22Rv1 (cell line): ENCODE results near the gene ITPR2.

ENCODE experiments used
- H3K27ac ChIP-seq: fragments of 450-650 bp; 2 replicates; pipeline ENCODE4 v1.5.1; 2017
- ZFX ChIP-seq: fragments of 450-650 bp; IDR thresholded peaks from 2 replicates; pipeline ENCODE4 v1.6.1; 2017; ENCODE audit warnings: antibody characterized with exemption, borderline replicate concordance
- TF ChIP-seq, protein P1 (sequence below): fragments of 450-650 bp; IDR thresholded peaks from 2 replicates; pipeline ENCODE4 v1.5.1; 2017; ENCODE audit warnings: mild to moderate bottlenecking

ITPR2 gene

DNA sequence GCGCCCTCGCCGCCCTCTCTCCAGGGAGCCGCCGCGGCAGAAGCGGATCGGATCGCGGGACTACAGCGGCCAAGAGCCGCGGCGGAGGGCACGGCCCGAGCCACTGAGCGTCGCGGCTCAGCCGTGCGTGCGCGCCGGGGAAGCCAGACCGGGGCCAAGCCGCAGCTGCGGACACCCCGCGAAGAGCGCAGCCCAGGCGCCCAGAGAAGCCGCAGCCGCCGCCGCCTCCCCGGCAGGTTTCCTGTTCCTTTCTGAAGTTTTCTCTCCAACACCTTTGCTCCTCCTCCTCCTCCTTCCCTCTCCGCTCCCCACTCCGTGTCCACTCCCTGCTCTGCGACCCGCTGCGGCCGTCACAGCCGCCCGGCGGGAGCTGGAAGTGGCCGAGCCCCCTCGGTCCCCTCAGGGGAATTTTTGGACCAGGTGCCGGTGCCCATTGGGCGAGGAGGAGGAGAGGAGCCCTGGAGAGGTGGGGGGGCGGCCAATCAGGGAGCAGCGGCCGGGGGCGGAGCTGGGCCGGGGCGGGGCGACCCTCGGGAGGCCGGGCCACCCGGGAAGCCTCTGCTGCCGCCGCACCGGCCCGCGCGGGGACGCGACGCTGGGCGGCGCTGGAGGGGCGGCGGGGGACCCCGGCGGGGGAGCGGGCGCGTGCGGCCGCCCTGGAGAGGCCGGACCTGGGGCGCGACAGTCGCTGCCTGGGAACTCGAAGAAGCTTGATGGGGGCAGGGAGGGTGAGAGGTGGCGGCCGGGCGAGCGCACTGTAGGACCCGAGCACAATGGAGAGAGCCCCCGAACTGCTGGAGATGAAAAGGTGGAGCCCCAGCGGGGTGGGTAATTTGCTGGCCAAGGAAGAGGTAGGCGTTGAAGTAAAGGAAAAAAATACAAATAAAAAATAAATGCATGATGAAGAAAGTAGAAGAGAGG is at the start of gene ITPR2:
Gene ITPR2 (minus strand): TSS at position 373 of the 921 bp plus-strand sequence. CDS start 413 bp downstream, outside the sequence.
- H3K27ac ChIP-seq, result peak within 1 kb of the TSS; percentile 82

DNA sequence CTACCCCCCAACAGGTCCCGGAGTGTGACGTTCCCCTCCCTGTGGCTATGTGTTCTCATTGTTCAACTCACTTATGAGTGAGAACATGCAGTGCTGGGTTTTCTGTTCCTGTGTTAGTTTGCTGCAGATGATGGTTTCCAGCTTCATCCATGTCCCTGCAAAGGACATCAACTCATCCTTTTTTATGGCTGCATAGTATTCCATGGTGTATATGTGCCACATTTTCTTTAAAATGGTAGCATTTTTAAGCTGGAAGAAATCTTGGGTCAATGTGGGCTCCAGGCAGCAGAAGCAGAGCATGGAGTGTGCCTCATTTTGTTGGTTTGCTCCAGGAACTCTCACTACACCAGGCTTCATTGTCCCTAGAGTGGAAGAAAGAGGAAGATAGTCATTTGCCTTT is 47.6 kb upstream of the ITPR2 start:
- TF ChIP-seq, protein P1, sequence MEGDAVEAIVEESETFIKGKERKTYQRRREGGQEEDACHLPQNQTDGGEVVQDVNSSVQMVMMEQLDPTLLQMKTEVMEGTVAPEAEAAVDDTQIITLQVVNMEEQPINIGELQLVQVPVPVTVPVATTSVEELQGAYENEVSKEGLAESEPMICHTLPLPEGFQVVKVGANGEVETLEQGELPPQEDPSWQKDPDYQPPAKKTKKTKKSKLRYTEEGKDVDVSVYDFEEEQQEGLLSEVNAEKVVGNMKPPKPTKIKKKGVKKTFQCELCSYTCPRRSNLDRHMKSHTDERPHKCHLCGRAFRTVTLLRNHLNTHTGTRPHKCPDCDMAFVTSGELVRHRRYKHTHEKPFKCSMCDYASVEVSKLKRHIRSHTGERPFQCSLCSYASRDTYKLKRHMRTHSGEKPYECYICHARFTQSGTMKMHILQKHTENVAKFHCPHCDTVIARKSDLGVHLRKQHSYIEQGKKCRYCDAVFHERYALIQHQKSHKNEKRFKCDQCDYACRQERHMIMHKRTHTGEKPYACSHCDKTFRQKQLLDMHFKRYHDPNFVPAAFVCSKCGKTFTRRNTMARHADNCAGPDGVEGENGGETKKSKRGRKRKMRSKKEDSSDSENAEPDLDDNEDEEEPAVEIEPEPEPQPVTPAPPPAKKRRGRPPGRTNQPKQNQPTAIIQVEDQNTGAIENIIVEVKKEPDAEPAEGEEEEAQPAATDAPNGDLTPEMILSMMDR, result no peak
- TF ChIP-seq ZFX, result no peak
- H3K27ac ChIP-seq, result no peak overlapping the region

More for the DNA sequence above, at the start of gene ITPR2:
- TF ChIP-seq, protein P1, result peak; percentile 96
- no peak for TF ChIP-seq ZFX

DNA sequence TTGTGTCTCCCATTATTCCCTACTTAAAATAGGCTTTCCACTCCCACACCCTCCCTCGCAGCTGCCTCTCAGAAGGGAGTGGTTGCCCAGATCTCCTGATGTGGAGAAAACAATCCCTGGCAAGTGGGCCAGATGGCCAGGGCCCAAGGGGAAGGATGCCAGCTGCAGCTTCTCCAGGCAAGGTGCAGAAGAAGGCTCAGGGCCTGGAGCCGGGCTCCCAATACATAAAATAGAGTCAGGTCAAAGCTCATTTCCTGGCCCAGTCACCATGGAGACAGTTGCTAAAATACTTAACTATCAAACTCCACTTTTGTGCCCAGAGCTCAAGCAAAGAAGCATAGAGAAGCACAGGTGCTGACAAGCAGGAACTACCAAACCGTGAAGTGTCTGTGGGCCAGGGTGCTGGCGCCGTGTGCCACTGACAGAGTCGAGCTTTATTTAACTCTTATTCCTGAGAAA is 45.7 kb upstream of the ITPR2 start:
- no peak overlapping the region for H3K27ac ChIP-seq
- TF ChIP-seq, protein P1, result no peak
- TF ChIP-seq ZFX, result no peak

- H3K27ac ChIP-seq, result no peak overlapping the region
- no peak for TF ChIP-seq ZFX
- TF ChIP-seq, protein P1, result no peak
Observed at GRCh38 chr12:26874501-26875296, 41.7 kb upstream of the ITPR2 start.

GRCh38 chr12:26872625-26873024 is 39.6 kb upstream of the ITPR2 start:
- TF ChIP-seq, protein P1, result no peak
- no peak for TF ChIP-seq ZFX
- no peak overlapping the region for H3K27ac ChIP-seq

DNA sequence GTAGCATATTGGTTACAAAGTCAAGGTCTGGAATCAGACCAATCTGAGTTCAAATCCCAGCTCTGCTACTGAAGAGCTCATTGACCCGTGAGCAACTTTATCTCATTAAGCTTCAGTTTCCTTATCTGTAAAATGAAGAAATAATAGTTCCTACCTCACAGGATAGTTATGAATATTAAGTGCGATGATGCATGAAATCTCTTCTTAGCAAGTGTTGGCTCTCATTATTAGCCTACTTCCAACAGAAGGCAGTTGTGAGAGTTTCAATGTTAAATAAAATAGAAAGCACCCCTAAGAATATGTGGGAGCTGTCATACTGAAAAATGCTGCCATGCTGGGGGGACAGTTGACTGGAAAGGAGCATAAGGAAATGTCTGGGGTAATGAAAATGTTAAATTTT is 39.0 kb upstream of the ITPR2 start:
- TF ChIP-seq ZFX, result no peak
- H3K27ac ChIP-seq, result no peak overlapping the region

- TF ChIP-seq, protein P1, result no peak
- TF ChIP-seq ZFX, result no peak
- H3K27ac ChIP-seq, result no peak overlapping the region
Observed at GRCh38 chr12:26870491-26871419, 37.8 kb upstream of the ITPR2 start.
